ENCODE results near the gene CXXC5.

- TF ChIP-seq EZH2 (IDR thresholded peaks at IDR 0.05; ENCODE audit: insufficient read depth, poor library complexity, severe bottlenecking): no peak
- no peak for TF ChIP-seq EZH2phosphoT487 (IDR thresholded peaks at IDR 0.05; ENCODE audit: insufficient read depth, low read depth)
Measured at GRCh38 chr5:139668064-139668880, 20.1 kb downstream of the CXXC5 start.

All from GM23248 (cell line).